Stimulated activated CD4-positive, alpha-beta T cell treated with anti-CD3 and anti-CD28 coated beads, Interleukin-1b, Interleukin-23, amount 100 ng/mL, for 1 hour (primary cell): ENCODE data around the gene EPS8.

ENCODE experiments used
- DNase-seq, 2 donors: peaks; one replicate each; pipeline ENCODE4 v3.0.0-alpha.2; 2020; ENCODE audit warnings: low read depth in 2 of 2

The EPS8 gene

DNA sequence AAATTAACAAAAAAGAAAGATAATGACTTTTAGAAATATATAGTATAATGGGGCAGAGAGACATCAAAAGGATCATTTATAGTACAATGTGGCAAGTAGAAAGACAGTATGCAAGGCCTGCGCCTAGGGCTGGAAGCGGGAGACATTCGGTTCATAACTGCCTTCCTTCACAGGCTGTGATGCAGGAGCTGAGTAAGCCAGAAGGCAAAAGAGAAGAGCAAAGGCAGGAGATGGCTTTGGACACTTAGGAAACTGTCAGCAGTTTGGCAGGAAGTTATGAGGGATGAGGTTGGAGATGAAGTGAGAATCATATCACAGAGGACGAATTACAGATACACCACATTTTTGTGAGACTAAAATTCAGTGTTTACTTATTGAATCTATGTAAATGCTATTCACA lies 97.8 kb downstream of the EPS8 start:
- DNase-seq, result no peak

DNA sequence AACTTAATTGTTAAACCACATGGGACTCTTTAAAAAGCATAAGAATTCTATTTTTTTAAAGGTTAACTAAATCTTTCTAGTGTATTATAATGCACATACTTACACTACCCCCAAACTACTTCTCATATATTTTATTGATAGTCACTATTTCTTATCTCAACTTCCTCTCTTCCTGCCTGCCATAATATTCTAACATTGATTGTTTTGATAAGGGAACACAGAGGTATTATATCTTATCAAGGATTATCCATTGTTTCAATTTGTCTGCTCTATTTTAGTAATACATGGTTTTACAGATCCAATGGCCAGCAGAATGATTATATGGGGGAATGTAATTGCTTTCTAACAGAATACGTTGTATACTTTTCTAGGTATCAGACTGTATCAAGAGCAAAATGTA lies 98.9 kb downstream of the EPS8 start:
- DNase-seq, result no peak

DNA sequence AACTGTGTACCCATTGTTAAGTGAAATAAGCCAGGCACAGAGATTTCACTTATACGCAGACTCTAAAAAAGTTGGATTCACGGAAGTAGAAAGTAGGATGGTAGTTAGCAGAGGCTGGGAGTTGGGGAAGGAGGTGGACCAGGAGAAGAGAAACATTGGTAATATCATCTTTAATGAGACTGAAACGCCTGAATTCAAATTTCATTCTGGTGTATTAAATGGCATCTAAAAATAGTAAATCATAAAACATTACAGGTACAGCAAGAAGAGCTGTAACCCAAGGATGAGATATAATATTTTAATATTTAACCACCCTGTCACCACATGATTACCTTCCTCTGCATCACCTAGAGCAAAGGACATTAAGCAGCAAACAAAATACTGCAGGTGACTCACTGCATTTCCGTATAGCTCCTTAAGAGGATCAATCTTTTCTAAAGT lies 99.4 kb downstream of the EPS8 start:
- no peak for DNase-seq

DNA sequence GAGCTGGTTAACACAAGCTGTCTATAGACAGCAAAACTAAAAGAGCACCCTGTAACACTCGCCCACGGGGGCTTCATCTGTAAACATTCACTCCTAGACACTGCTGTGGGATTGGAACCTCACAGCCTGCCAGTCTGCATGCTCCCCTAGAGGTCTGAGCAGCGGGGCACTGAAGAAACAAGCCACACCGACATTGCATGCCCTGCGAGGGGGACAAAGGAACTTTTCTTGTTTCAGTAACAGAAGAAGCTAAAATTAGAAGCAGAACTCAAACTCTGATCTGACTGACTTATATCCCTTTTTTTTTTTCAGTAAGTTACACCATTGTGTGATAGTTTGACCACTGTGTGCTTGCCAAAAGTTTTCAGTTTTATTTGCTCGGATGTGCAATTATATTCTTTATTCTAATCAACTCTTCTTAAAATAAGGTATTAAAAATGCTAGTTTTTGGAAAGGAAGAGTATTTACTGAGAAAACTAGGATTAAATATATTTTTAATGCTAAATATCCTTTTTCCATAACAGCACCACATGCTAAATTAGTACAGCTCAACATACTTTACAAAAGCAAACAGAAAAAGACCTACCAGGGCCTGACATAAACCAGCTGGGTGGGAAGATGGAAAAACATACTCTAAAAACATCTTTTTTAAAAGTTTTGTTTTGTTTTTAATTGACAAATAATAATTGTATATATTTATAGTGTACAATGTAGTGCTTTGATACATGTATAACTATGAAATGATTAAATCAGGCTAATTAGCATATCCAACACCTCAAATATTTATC lies 100.2 kb downstream of the EPS8 start:
- DNase-seq, result no peak

DNA sequence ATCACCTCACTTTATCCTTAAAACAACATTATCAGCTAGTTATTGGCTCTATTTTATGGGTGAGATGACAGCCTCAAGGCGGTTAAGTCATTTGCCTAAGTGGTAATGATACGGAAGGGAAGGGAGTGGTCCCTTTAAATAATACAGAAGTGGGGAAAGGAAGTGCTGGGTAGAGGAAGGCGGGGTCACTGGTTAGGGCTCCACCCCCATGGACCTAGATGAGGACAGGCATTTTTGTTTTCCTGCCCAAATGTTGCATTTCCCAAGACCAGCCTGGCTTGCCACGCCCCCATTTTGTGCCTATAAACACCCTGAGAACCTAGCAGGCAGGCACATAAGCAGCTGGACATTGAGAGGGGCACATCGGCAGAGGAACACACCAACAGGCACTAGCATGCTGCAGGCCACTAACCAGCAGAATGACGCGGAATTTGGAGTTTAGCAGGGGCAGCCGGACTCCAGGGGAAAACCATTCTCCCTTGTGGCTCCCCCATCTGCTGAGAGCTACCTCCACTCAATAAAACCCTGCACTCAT lies 100.9 kb downstream of the EPS8 start:
- DNase-seq, result no peak

DNA sequence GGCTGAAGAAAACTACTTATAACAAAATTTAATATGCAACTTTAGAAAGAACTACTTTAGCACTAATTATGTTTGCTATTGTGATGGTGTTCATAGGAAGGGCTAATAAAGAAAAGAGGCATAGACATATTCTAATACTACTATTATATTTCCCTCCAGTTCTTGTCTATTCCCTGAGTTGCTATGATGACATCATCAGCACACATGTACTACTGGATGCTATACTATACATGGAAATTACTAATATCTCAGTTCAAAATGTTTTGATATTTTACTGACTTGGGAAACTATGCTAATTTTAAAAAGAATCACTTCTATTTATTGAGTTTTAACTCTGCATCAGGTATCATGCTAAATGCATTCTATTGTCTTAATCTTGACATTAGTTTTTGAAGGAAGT lies 101.6 kb downstream of the EPS8 start:
- no peak for DNase-seq

DNA sequence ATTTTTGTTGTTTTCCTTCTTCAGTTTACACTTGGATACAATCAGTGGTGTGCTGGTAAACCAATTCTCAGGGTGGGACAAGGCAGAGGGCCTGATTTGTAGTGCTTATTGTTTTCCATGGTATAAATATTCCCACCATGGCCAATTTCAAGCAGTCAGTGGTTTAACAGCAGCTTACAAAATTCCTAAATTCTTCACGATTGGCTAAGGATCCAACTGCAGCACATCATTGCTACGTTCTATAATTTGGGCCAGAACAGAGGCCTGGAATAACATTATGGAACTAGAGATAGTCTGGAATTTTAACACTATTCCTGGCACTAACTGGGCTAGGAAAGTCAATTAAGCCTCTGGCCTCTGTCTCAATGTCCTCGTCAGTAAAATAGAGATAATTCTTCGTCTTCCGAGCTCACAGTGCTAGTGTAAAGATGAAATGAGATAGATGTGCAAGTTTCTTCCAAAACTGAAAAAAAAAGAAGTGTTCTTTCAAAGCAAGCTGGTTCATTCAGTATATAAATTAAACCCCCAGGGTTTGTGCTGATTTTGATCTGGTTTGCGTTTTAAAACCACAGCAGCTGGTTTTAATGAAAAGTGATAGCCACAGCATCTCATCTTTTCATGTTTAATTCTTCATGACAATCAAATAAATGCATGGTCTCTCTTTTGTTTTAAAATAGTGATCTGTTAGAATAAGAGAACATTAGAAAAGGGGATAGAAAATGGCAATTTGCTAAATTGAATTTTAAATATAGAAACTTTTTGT lies 104.1 kb downstream of the EPS8 start:
- no peak for DNase-seq

DNA sequence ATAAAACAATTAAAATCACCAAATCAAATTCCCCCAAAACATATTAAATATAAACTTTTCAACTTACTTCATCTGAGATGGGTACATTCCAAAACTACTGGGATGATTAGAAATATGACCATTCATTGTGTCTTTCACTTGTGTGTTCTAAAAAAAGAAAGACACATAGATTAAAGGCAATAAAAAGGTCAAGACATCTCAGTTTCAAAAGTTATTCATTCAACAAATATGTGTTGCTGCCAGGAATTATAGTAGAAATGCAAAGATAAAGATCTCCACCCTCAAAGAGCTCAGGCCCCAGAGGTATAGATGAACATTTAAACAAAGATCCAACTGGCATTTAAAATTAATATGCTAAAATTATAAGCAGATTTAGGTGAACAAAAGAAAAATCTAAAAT lies 106.4 kb downstream of the EPS8 start:
- no peak for DNase-seq

DNA sequence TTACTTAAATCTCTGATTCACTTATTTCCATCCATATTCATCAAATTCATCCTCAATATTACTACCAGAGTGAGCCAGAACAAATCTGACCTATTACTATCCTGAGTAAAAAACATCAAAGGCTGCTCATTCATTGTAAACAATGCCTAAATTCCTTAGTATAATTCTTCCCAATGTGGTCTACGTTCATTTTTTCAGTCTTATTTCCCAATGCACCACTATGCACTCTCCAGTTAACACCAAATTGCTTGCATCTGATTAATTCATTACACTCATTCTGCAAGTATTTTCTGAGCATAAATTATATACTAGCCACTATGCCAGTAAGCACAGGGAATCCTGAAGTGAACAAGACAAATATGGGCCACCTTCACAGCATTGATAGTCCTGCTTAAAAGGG lies 110.0 kb downstream of the EPS8 start:
- DNase-seq, result no peak

DNA sequence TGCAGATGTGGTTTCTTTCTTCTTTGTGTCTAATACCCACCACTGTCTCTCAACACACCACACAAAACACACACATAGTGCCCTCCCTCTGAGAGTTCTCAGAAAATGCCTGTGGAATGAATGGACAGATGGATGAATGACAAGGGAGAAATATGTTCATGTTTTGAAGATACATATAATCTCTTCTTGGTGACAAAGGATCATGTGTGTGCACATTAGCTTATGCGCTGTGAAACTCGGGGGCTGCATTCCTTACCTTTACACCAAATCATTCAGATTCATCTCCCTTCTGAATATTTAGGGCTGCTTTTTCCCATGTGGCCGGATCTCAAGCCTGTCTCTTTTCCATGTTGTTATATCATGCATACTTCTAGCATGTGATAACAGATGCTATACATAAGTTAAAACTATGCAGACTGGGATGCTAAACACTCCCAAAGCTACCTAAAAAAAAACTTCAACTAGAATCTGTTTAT lies 111.4 kb downstream of the EPS8 start:
- DNase-seq, result no peak

DNA sequence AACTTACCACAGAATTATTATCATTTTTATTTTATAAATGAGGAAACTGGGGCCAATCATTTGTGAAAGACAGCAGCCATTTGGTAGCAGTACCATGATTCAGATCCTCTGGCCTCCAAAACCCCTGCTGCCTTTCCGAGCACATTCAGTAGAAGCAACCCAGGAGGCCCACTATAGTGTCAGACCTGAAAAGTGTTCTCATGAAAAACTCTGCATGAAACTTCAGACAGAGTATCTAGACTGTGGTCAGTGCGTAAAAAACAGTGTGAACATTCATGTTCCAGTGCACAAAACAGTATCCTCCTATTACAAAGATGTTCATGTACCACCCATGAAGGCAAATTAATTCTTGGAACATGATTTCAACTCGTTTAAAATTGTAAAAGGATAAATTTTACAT lies 112.0 kb downstream of the EPS8 start:
- no peak for DNase-seq

DNA sequence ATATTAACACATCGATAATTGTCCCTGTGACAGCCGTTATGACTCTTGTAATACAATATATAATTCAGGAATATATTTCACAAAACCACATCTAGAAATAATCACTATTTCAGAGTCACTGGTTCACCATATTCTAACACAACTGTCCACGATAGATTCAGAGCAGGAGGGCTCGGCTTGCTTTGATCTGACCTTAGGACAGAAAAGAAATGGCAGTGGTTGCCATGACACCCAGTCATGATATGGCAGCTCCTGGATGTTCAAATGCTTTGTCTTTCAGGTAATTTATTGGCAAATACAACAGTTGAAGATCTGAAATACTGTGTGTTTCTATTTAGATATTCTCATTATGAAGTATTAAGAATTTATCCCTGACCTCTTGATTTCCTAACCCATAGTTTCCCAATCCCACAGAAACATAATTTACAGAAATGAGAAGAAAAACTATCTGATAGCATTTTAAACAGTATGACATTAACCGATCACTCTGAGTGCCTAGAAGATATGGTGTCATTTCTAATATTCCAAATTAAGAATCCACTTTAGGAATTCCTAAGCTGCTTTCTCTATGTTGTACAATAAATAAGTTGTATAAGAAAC lies 116.4 kb downstream of the EPS8 start:
- DNase-seq, result no peak

DNA sequence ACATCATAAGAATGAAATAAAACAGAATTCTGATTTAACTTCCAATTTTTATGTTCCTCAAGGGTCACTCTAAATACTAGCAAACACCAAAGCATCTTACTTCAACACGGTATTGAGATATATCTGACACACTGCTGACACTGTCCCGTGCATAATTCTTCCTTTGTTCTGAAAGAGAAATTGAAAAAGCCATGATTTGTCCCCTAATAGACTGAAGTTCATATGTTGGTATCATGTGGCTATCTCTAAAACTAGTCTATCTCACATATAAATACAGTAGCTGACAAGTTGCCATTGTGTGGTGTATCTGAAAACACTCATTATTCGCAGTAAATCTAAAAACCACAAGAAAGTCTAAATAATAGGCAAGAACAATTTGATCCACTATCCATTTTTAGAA lies 118.4 kb downstream of the EPS8 start:
- no peak for DNase-seq

DNA sequence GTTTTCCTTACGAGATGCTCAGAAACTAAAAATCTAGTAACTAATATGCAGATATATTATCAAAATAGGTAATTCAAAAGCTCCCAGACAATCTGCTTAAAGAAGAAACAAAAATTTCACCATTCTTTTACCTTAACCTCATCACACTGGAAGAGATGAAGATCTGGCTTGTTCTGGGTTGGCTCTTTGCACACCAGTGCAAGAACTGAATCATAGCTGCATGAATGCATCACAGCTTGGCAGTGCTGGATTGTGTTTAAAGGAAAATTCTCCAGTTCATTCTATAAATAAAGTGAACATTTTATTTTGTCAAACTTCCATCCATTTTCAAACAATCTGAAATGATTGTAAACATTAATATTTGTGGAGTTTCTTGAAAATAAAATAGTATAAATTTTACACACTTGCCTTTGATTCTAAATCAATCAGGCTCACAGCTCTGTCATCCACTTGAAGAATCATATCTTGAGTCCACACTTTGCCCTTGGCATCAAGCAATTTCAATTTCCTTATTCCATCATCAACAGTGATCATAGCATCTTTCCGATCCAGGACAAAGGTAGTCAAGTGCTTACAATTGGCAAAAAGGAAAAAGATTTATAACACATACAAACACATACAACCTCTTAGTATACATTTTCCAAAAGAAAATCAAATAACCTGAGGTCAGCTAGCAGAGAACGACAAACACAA lies 119.8 kb downstream of the EPS8 start:
- no peak for DNase-seq

DNA sequence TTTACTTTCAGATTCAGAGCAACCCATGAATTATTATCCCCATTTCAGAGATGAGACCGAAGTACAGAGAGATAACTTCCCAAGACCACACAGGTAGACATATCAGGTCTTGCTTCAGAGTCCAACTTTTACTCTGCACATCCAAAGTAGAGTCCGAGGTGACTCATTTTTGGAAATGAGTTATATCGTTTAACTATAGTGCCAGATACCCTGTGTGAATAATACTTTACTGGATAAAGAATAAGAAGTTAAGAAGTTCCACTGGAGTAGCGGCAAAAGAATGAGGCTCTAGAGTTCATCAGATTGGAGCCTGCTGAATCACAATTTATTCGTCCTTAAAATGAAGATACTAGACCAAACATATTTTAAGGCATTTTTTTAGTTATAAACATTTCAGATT lies 124.7 kb downstream of the EPS8 start:
- DNase-seq, result no peak

DNA sequence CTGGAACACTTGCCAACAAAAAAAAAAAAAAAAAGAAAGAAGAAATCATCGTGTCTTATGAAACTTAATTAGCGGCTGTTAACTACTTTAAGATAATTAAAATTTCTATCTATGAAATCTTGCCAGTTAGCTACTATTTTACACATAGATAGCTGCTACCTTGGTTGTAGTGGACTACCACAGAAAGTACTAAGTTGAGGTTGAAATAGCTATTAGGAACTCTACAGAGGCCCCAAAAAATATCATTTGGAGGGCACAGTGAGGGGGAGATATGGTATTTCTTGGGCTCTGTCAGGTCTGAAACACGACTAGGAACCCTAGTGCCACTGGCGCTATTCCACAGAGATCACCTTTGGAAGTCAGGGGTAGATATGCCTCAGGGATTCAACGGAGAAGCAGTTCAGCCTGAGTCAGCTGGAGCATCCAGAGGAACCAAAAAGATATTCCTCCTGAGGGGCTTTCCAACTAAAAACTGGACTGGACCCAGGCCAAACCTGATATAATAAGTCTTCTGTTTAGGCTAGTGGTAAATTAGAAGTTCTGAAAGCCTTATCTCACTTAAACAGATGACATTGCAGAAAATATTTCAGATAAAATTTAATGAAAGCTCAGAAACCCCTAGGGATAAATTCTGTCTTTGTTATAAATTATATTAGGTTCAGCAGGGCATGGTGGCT lies 126.1 kb downstream of the EPS8 start:
- no peak for DNase-seq

DNA sequence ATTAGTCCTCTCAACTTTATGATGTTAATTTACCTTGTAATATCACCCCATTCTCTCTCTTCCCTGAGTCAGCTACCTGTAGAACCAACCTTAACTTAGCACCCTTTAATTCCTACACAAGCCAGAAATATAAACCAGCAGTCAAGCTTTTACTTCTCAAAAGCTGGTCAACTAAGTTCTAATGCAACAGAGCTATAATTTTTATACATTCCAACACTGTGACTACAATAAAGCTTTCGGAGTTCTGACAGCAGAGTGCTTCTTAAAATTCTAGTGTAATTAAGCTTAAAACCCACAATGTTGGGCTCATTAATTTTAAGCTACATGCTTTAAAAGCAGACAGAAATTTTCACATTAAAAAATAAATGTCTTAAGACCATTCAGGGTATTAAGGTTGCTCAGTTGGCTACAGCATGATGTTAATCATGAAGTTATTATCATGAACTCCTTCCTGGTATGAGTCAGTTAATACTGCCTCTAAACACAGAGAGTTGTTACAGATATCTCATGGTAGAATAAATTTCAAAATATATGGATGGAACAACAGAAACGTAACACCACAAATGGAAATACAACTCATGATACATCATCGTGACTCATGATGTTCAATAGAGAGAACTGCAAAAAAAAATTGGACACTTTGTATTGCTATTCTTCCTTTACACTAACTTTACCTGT lies 126.7 kb downstream of the EPS8 start:
- DNase-seq, result no peak

DNA sequence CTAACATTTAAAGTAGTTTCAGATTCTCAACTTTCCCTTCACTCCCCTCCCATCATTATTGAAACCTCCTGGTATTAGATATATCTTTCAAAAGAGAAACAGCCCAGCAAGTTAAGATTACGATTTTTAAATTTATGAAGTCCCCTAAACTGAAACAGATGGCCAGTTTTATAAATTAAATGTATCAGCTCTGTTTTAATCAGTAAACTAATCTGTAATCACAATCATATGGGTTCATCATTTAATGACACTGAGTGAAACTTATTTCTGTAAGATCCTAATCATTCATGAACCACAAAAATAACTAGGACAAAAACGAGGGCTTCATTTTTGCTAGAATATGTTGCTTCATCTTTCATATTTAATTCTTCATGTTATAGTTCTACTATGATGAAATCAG lies 137.8 kb downstream of the EPS8 start:
- no peak for DNase-seq

DNA sequence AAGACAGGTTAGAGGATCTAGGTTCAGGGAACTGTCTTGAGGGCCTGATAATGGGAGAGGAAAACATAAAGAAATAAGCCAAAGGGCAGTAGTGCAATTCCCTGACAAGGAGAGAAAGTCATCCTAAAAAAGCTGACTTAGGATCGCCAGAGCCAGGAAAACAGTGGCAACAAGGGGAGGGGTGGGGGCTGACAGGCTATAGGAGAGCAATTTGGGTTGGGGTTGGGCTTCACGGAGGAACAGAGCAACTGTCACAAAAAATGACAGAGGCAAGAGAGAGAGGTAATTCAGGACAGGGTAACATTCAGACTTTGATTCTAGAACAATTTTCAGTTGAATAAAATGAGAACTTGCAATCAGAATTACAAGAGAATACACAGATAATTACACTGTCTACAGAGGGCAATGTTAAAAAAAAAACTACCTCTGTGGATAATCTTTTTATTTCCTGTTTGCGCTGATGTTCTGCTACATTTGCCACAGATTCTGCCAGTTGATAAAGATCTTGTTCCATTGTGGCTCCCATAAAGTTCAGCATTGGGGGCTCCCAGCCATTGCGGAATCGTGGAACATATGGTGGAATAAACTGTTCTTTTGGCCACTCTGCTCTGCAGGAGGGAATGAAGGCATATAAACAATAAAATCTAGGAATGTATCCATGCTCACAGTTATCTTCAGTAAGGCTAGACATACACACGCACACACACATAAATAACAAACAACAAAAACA lies 138.6 kb downstream of the EPS8 start:
- DNase-seq, result no peak

DNA sequence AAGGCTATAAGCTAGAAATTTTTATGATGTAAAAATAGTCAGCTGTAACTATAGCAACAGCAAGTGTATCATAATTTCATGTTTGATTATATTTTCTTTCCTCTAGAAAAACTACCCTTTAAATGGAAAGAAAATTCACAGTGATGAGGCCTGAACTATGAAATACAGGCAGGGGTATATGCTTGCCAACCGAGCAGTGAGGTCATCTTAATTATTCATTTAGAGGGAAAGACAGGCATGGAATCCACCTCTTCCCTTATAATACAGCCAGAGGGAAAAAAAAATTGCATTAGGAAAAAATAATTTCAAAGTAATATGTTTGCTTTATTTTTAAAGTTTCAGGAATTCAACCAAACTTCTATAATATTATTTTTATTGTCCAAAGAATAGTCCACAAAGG lies 139.8 kb downstream of the EPS8 start:
- DNase-seq, result no peak
